ENCODE results near the gene CD33.

Gene CD33

DNA sequence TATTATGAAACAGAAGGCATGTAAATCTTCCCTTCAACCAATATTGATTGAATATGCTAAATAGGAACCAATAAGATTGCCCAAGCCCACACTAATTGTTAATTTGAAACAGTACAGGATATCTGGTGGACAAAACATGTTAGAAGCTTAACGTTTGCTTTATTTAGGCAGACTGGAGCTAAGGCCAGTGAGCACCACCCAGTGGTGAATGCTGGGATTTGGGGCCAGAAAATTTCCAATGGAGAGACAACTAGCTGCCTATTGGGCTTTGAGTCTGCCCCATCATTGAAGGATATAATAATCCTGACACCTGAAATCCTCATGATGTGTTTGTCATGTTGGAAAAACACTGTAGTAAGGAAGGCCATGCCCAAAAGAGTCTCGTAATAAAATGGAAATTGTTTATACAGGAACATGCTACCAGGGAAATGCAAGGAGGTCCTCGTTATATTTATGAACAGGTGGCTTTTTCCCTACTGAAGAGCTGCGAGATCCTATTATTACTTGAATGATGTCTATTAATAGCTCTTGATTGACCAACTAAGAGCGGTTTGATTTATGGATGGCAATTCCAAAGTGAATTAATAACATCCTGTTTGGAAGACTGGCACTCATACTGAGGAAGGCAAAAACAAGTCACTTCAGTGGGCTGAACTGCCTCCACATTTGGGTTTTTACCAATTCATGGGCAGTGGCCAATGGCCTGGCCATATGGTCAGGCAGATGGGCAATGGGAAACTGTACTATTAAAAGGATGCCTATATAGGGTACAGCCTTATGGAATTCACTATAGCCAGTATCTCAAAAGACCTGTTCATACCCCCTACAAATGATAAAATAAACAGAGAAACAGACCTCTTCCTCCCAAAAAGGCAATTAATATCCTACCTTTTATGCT, 34.7 kb downstream of the CD33 start:
- DNase-seq (ENCODE audit: low read depth): peak; percentile 75
- TF ChIP-seq, protein P1, sequence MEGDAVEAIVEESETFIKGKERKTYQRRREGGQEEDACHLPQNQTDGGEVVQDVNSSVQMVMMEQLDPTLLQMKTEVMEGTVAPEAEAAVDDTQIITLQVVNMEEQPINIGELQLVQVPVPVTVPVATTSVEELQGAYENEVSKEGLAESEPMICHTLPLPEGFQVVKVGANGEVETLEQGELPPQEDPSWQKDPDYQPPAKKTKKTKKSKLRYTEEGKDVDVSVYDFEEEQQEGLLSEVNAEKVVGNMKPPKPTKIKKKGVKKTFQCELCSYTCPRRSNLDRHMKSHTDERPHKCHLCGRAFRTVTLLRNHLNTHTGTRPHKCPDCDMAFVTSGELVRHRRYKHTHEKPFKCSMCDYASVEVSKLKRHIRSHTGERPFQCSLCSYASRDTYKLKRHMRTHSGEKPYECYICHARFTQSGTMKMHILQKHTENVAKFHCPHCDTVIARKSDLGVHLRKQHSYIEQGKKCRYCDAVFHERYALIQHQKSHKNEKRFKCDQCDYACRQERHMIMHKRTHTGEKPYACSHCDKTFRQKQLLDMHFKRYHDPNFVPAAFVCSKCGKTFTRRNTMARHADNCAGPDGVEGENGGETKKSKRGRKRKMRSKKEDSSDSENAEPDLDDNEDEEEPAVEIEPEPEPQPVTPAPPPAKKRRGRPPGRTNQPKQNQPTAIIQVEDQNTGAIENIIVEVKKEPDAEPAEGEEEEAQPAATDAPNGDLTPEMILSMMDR (IDR thresholded peaks at IDR 0.05; ENCODE audit: low read depth, low read length): peak; percentile 90
- no peak for TF ChIP-seq POLR2A (IDR thresholded peaks at IDR 0.05; ENCODE audit: extremely low read depth, insufficient read length)
- H3K4me3 ChIP-seq (ENCODE audit: low read depth, low read length): no peak overlapping the region

DNA sequence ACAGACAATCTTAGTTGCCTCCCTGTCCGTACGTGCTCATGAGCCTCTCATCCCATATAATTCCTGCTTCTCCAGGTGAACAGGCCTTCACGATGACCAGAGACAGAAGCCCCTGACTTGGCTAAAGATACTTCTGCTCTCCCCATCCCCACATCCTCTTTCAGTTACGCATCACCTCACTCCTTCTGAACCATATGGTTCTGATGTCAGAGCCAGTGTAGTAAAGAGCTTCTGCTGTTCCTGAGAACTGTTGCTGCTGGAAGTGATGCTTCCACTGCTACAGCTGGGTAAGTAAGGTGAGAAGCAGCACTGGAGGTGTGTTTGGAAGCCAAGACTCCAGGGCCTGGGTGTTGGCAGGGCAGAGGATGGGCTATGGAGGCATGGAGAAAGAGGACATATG, 38.9 kb downstream of the CD33 start:
- no peak for TF ChIP-seq MYC (IDR thresholded peaks at IDR 0.05; ENCODE audit: low read depth, low read length)
- no peak for TF ChIP-seq POLR2A (IDR thresholded peaks at IDR 0.05; ENCODE audit: extremely low read depth, insufficient read length)
- TF ChIP-seq, protein P1 (IDR thresholded peaks at IDR 0.05; ENCODE audit: low read depth, low read length): no peak
- TF ChIP-seq, protein P2, sequence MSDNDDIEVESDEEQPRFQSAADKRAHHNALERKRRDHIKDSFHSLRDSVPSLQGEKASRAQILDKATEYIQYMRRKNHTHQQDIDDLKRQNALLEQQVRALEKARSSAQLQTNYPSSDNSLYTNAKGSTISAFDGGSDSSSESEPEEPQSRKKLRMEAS (IDR thresholded peaks at IDR 0.05; ENCODE audit: low read depth, low read length): no peak

DNA sequence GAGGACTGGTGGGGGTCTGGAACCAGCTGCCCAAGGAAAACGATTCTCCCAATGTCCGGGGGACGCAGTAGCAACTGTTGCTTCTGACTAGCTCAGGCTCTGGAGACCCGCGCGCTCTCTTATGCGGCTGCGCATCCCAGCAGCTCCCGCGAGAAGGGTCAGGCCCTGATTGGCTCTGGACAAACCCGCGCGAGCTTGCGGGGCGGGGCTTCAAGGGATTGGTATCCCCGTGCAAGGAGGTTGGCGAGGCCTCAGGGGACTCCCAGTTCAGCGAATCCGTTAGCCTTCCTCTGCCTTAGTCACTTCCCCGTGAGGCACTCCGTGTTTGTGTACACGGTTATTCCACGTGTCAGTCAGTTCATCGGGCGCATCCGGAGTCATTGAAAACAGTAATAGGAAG, 46.2 kb downstream of the CD33 start:
- peak; percentile 96 for DNase-seq (ENCODE audit: low read depth)
- TF ChIP-seq POLR2A (IDR thresholded peaks at IDR 0.05; ENCODE audit: extremely low read depth, insufficient read length) (peak; percentile 89), MYC (IDR thresholded peaks at IDR 0.05; ENCODE audit: low read depth, low read length) (peak; percentile 74; the same call in 1 of the 2 replicates)
- TF ChIP-seq, protein P2 (IDR thresholded peaks at IDR 0.05; ENCODE audit: low read depth, low read length): peak; percentile 95
- TF ChIP-seq, protein P1 (IDR thresholded peaks at IDR 0.05; ENCODE audit: low read depth, low read length): no peak
- peak overlapping the region; percentile 64 for H3K4me3 ChIP-seq (ENCODE audit: low read depth, low read length)

More for the DNA sequence above, 38.9 kb downstream of the CD33 start:
- DNase-seq (ENCODE audit: low read depth): no peak
- no peak overlapping the region for H3K4me3 ChIP-seq (ENCODE audit: low read depth, low read length)

DNA sequence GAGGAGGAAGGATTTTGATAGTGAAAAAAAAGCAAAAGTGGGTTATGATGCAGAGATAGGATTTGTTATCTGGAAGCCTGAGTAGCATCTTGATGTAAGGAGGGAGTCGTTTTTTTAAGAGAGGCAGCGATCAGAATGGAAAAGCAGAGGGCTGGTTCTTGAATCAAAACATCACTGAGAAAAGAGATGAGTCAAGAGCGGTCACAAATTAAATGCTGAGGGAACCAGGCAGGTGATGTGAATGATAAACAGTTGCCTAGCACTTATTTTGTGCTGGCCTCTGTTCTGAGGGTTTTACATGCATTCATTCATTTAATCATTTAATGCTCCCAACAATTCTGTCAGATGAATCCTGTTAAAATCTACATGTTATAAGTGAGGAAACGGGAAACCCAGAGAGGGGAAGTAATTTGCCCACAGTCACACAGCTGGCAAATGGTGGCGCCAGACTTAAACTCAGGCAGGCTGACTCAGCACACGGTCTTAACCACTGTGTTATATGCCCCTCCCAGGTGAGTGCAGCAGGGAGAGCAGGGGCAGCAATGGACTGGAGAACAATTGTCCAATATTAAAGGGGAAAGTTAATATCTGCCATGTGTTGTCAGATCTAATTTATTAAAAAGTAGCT, 47.4 kb downstream of the CD33 start:
- DNase-seq (ENCODE audit: low read depth): peak; percentile 56
- TF ChIP-seq MYC (IDR thresholded peaks at IDR 0.05; ENCODE audit: low read depth, low read length): no peak
- TF ChIP-seq, protein P2 (IDR thresholded peaks at IDR 0.05; ENCODE audit: low read depth, low read length): no peak
- TF ChIP-seq, protein P1 (IDR thresholded peaks at IDR 0.05; ENCODE audit: low read depth, low read length): no peak
- no peak overlapping the region for H3K4me3 ChIP-seq (ENCODE audit: low read depth, low read length)

DNA sequence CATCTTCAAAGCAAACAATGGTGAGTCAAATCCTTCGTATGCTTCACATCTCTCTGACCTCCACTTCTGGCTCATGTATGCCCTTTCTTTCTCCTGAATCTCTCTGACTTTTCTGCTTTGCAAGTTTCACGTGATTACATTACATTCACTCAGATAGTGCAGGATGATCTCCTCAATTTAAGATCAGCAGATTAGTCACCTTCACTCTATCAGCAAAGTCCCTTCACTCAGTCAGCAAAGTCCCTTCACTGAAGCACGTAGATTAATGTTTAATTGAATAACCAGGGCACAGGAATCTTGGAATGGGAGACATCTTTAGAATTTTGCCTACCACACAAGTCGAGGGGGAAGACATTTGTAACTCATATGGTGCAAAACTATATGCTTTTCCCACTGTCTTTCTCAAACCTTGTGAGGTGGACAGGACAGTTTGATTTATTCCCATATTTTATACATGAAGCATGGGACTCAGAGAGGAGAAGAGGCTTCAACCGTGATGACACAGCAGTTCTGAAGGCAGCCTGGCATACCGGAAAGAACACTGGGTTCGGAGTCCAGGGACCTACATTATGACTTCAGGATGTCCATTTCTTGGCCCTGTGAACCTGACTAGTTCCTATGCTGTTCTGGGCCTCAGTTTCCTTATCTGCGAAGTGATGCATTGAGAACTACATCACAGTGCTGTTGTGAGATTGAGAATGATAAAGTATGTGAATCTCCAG, 49.3 kb downstream of the CD33 start:
- H3K4me3 ChIP-seq (ENCODE audit: low read depth, low read length): no peak overlapping the region
- TF ChIP-seq MYC (IDR thresholded peaks at IDR 0.05; ENCODE audit: low read depth, low read length): no peak
- TF ChIP-seq, protein P1 (IDR thresholded peaks at IDR 0.05; ENCODE audit: low read depth, low read length): no peak
- TF ChIP-seq, protein P2 (IDR thresholded peaks at IDR 0.05; ENCODE audit: low read depth, low read length): no peak
- no peak for TF ChIP-seq POLR2A (IDR thresholded peaks at IDR 0.05; ENCODE audit: extremely low read depth, insufficient read length)
- no peak for DNase-seq (ENCODE audit: low read depth)

Measured in NB4 (cell line).